PC-9 (cell line): ENCODE measurements around the gene VEGFB. TPM values are rescaled to one million over a fixed set of nuclear protein-coding genes. Genes with fewer than 3 reads are reported as not detected.
A peak's percentile ranks its signal among the peaks of the same experiment; 100 is the strongest.

ENCODE experiments used
- BruUV-seq: library from RNA; stranded (reverse); fragments of 400-500 nt; replicated peaks from 2 replicates; lab custom pipeline; 2021; lab: Mats Ljungman, UMichigan
- CTCF ChIA-PET: fragments of 300-600 bp; sonication (Branson Sonifier 250); formaldehyde crosslinking; loops from one replicate; lab custom pipeline; 2022; ENCODE audit warnings: antibody characterized with exemption; lab: Charles Lee
- POLR2A ChIA-PET: fragments of 300-600 bp; sonication (Branson Sonifier 250); formaldehyde crosslinking; loops from one replicate; lab custom pipeline; 2022; ENCODE audit warnings: antibody characterized with exemption; ENCODE audit not compliant: unreplicated experiment; lab: Charles Lee
- DNase-seq, 2 experiments: peaks; one replicate each; pipeline versions ENCODE4 v3.0.0 to v3.0.0-alpha.2; 2015 to 2022; ENCODE audit warnings: mixed read lengths in 1 of 2
- H2AFZ ChIP-seq: fragments of 200-600 bp; sonication (generic); 2 replicates; pipeline ENCODE4 v1.8.1; 2017; ENCODE audit warnings: antibody characterized with exemption
- H3F3A ChIP-seq: fragments of 200-600 bp; sonication (generic); 2 replicates; pipeline ENCODE4 v1.8.1; 2017; ENCODE audit warnings: antibody characterized with exemption, mild to moderate bottlenecking, low read depth; ENCODE audit not compliant: insufficient read depth
- H3K27ac ChIP-seq: fragments of 200-600 bp; sonication (generic); 2 replicates; pipeline ENCODE4 v1.6.1; 2016; ENCODE audit warnings: mixed run types
- H3K27me3 ChIP-seq: fragments of 200-600 bp; sonication (generic); 2 replicates; pipeline ENCODE4 v1.6.1; 2016; ENCODE audit warnings: low read depth, mixed run types; ENCODE audit not compliant: insufficient read depth
- H3K36me3 ChIP-seq: fragments of 200-600 bp; sonication (generic); 2 replicates; pipeline ENCODE4 v1.6.1; 2016; ENCODE audit warnings: low read depth, mixed run types
- H3K4me1 ChIP-seq: fragments of 200-600 bp; sonication (generic); replicated peaks from 2 replicates; pipeline ENCODE4 v1.6.1; 2016; ENCODE audit warnings: mixed run types; ENCODE audit not compliant: insufficient read depth
- H3K4me2 ChIP-seq: fragments of 200-600 bp; sonication (generic); 2 replicates; pipeline ENCODE4 v1.6.1; 2017; ENCODE audit warnings: mixed run types
- H3K4me3 ChIP-seq: fragments of 200-600 bp; sonication (generic); 2 replicates; pipeline ENCODE4 v1.6.1; 2016; ENCODE audit warnings: mixed run types
- H3K79me2 ChIP-seq: fragments of 200-600 bp; sonication (generic); 2 replicates; pipeline ENCODE4 v1.6.1; 2017; ENCODE audit warnings: low read depth, mixed run types
- H3K9me2 ChIP-seq: fragments of 200-600 bp; sonication (generic); 2 replicates; pipeline ENCODE4 v1.8.1; 2017; ENCODE audit warnings: mild to moderate bottlenecking; ENCODE audit not compliant: insufficient read depth
- H3K9me3 ChIP-seq: fragments of 200-600 bp; sonication (generic); 2 replicates; pipeline ENCODE4 v1.8.1; 2016; ENCODE audit warnings: low read depth; ENCODE audit not compliant: insufficient read depth
- H4K20me1 ChIP-seq: fragments of 200-600 bp; sonication (generic); 2 replicates; pipeline ENCODE4 v1.8.1; 2017; ENCODE audit not compliant: insufficient read depth
- EZH2 ChIP-seq: fragments of 200-600 bp; sonication (generic); IDR thresholded peaks from 2 replicates; pipeline ENCODE4 v1.8.0; 2017; ENCODE audit warnings: antibody characterized with exemption, low read depth
- intact Hi-C: fragments of 100-400 bp; cut with micrococcal nuclease; formaldehyde crosslinking; loops from one replicate; pipeline ENCODE4 v1.10.0; 2022; ENCODE audit not compliant: unreplicated experiment
- total RNA-seq: library from RNA; stranded (reverse); gene quantifications from 2 replicates; pipeline ENCODE4 v1.2.3, GENCODE V29; 2021
- TF ChIP-seq, protein P1 (sequence below): fragments of 200-600 bp; sonication (generic); conservative IDR thresholded peaks from 2 replicates; pipeline ENCODE4 v1.6.1; 2017; ENCODE audit warnings: mixed run types, antibody characterized with exemption, mild to moderate bottlenecking, moderate library complexity

Gene VEGFB
- total RNA-seq, 1 experiment from 2014 or later, result 129 TPM

DNA sequence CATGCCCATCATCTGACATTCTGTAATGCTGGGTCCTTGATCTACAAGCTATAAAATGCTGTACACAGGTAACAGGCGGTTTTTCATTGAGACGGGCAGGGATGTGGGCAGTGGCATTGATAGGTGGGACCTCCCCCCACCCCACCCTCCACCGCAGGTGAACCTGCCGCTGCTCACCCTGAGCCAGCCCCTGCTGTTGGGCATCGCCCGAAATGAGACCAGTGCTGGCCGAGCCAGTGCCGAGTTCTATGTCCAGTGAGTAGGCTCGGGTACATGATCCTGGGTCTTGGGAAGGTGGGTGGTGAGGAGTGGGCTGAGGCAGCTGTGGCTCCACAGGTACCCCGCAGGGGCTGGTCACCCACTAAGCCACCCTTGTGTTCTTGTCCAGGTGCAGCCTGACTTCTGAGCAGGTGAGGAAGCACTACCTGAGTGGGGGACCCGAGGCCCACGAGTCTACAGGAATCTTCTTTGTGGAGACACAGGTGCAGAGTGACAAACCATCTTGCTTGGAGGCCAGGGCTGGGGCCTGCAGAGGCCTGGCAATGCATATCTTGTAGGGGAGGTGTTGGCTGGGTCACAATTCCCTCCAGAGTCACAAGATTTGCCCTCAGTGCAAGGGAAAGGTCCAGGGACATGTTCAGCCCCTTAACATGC lies 5.2 kb upstream of the VEGFB start:
- H3K9me2 ChIP-seq, result no peaks in the 10 kb centered on the region
- no peaks in the 10 kb centered on the region for H3K36me3 ChIP-seq
- no TSS peak for BruUV-seq
- intact Hi-C loops, result no loop called here
- POLR2A ChIA-PET, result interaction anchor here (0.6 kb wide), 1 partner anchor 222 kb away, joined by 5 read pairs; no protein-coding TSS in a partner anchor
- H4K20me1 ChIP-seq, result peaks cover 3% of the 10 kb centered on the region
- H2AFZ ChIP-seq, result no peak overlapping the region
- peaks cover 30% of the 10 kb centered on the region for H3F3A ChIP-seq
- CTCF ChIA-PET, result no interaction called here
- H3K27me3 ChIP-seq, result no peaks in the 10 kb centered on the region
- H3K79me2 ChIP-seq, result peaks cover 34% of the 10 kb centered on the region
- H3K4me2 ChIP-seq, result peak overlapping the region; percentile 76; the same call in 1 of the 2 replicates
- no peaks in the 10 kb centered on the region for H3K9me3 ChIP-seq
- H3K4me1 ChIP-seq, result peaks cover 34% of the 10 kb centered on the region
- no peak overlapping the region for H3K27ac ChIP-seq
- TF ChIP-seq EZH2, result no peak
- TF ChIP-seq, protein P1, sequence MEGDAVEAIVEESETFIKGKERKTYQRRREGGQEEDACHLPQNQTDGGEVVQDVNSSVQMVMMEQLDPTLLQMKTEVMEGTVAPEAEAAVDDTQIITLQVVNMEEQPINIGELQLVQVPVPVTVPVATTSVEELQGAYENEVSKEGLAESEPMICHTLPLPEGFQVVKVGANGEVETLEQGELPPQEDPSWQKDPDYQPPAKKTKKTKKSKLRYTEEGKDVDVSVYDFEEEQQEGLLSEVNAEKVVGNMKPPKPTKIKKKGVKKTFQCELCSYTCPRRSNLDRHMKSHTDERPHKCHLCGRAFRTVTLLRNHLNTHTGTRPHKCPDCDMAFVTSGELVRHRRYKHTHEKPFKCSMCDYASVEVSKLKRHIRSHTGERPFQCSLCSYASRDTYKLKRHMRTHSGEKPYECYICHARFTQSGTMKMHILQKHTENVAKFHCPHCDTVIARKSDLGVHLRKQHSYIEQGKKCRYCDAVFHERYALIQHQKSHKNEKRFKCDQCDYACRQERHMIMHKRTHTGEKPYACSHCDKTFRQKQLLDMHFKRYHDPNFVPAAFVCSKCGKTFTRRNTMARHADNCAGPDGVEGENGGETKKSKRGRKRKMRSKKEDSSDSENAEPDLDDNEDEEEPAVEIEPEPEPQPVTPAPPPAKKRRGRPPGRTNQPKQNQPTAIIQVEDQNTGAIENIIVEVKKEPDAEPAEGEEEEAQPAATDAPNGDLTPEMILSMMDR, result no peak
- no peak for DNase-seq
- H3K4me3 ChIP-seq, result no peak overlapping the region

DNA sequence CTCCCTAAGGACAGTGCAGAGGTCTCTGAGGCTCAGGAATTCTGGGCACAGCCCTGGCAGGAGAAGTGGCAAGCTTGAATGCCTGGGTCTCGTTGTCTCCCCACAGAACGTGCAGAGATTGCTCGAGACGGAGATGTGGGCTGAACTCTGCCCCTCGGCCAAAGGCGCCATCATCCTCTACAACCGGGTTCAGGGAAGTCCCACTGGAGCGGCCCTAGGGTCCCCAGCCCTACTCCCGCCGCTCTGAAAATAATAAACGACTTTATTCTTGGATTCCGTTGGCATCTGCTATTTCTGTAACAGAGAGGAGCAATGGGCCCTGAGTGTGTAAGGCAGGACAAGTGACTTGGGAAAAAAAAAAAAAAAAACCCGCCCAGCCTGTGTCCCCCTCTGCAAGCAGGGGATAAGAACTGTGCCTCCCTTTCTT lies 4.6 kb upstream of the VEGFB start:
- H3K4me1 ChIP-seq, result peaks cover 33% of the 10 kb centered on the region
- peaks cover 3% of the 10 kb centered on the region for H4K20me1 ChIP-seq
- TF ChIP-seq EZH2, result no peak
- BruUV-seq, result no TSS peak
- no peak overlapping the region for H3K27ac ChIP-seq
- peaks cover 33% of the 10 kb centered on the region for H3K79me2 ChIP-seq
- peak overlapping the region; percentile 81 for H3K4me3 ChIP-seq
- peak overlapping the region; percentile 76 for H3K4me2 ChIP-seq
- no peaks in the 10 kb centered on the region for H3K9me2 ChIP-seq
- CTCF ChIA-PET, result no interaction called here
- H2AFZ ChIP-seq, result peak overlapping the region; percentile 80; the same call in 1 of the 2 replicates
- no peaks in the 10 kb centered on the region for H3K36me3 ChIP-seq
- intact Hi-C loops, result loop anchor here (1.0 to 5.0 kb wide), 2 partner anchors 11 to 42 kb away; partner anchors contain the start of gene STIP1
- no peak for DNase-seq
- POLR2A ChIA-PET, result no interaction called here
- no peaks in the 10 kb centered on the region for H3K9me3 ChIP-seq
- no peaks in the 10 kb centered on the region for H3K27me3 ChIP-seq
- peaks cover 27% of the 10 kb centered on the region for H3F3A ChIP-seq

DNA sequence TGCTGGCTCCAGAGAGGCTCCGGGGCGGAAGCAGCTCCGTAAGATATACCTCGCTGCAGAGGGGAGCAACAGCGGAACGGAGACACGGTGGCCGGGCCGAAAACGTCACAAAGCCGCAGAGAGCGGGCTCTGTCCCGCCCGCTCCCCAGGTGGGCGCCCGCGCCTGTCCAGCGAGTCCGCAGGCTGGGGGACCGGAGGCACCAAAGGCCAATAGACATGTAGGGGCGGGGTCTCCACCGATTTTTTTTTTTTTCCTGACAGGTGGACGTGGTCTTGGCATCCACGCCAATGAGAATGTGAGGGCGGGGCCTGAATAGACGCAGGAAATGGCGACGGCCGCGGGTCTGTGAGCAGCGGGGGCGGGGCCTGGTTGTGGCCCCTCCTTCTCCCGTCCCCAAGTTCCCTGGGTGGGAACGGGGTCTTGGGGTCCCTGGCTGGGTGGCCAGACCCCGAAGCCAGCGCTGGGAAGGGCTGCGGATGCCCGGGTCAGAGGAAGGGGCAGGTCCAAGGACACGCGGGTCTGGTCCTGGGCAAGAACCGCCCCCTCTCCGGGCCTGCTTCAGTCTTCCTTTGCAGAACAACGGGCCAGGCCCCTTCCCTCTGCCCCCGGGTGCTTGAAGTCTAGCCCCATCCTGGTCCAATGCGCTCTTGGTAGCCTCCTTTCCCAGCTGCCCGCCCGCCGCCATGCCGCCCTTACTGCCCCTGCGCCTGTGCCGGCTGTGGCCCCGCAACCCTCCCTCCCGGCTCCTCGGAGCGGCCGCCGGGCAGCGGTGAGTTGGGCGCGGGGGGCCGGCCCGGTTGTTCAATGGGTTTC lies 4.0 kb upstream of the VEGFB start, which contains the start of gene DNAJC4:
TSS of gene DNAJC4 (plus strand) at position 378 of the 814 bp plus-strand sequence. CDS start at position 685, 307 bp downstream.
- peaks cover 8% of the 10 kb centered on the region for H4K20me1 ChIP-seq
- BruUV-seq, result no TSS peak
- POLR2A ChIA-PET, result no interaction called here

More for the DNA sequence above, 4.0 kb upstream of the VEGFB start, which contains the start of gene DNAJC4:
- Histone ChIP-seq H3K27me3 (no peaks in the 10 kb centered on the region), H2AFZ (peak within 1 kb of the TSS; percentile 80), H3F3A (peaks cover 24% of the 10 kb centered on the region), H3K4me2 (peak within 1 kb of the TSS; percentile 76), H3K79me2 (peaks cover 31% of the 10 kb centered on the region), H3K36me3 (no peaks in the 10 kb centered on the region), H3K4me1 (peaks cover 31% of the 10 kb centered on the region), H3K27ac (no peak within 1 kb of the TSS), H3K9me2 (no peaks in the 10 kb centered on the region), H3K9me3 (no peaks in the 10 kb centered on the region), H3K4me3 (peak within 1 kb of the TSS; percentile 81)
- DNase-seq, result peak; percentile 89 to 96
- intact Hi-C loops, result loop anchor here (1.0 to 5.0 kb wide), 2 partner anchors 10 to 43 kb away; partner anchors contain the start of gene STIP1
- CTCF ChIA-PET, result interaction anchor here (0.5 kb wide), 1 partner anchor 71 kb away, joined by 8 read pairs; no protein-coding TSS in a partner anchor
- TF ChIP-seq, protein P1, result no peak
- no peak for TF ChIP-seq EZH2
